ENCODE results near the gene MORC1.
"Not testable (repeated sequence)": the region's sequence is repeated elsewhere in the genome, so short reads cannot be mapped to it uniquely, and the experiment has no call there.

The MORC1 gene

GRCh38 chr3:109137761-109138160 lies 19.8 kb upstream of the MORC1 start:
- Histone ChIP-seq H3K79me2 (ENCODE audit: insufficient read depth, low read depth) (no peaks in the 10 kb centered on the region), H3K36me3 (ENCODE audit: insufficient read depth) (no peaks in the 10 kb centered on the region), H4K20me1 (ENCODE audit: insufficient read depth) (no peaks in the 10 kb centered on the region), H3K9ac (no peak overlapping the region), H3K4me1 (ENCODE audit: low read depth, poor library complexity, severe bottlenecking) (no peaks in the 10 kb centered on the region), H3K27ac (no peak overlapping the region), H2AFZ (ENCODE audit: low read depth) (no peak overlapping the region), H3K27me3 (ENCODE audit: insufficient read depth, low read depth) (no peaks in the 10 kb centered on the region), H3K4me2 (no peak overlapping the region), H3K4me3 (IDR thresholded peaks at IDR 0.05; ENCODE audit: insufficient read depth, low read depth, low read length) (no peak overlapping the region)
- TF ChIP-seq CTCF (conservative IDR thresholded peaks at IDR 0.05; ENCODE audit: low read depth, low read length), result no peak

- no peak within 1 kb of the TSS for H2AFZ ChIP-seq (ENCODE audit: low read depth)
Measured at GRCh38 chr3:109136523-109136922, 18.6 kb upstream of the MORC1 start, which contains the start of gene C3orf85. Gene C3orf85 (plus strand): TSS chr3:109136719. CDS start chr3:109136848, 129 bp downstream.

GRCh38 chr3:109133474-109133816 lies 15.5 kb upstream of the MORC1 start:
- not testable (repeated sequence) for H3K4me2 ChIP-seq; H2AFZ ChIP-seq (ENCODE audit: low read depth); H3K27me3 ChIP-seq (ENCODE audit: insufficient read depth, low read depth); H3K4me3 ChIP-seq (IDR thresholded peaks at IDR 0.05; ENCODE audit: insufficient read depth, low read depth, low read length); H3K9ac ChIP-seq; H3K79me2 ChIP-seq (ENCODE audit: insufficient read depth, low read depth); H3K4me1 ChIP-seq (ENCODE audit: low read depth, poor library complexity, severe bottlenecking); H3K36me3 ChIP-seq (ENCODE audit: insufficient read depth); H4K20me1 ChIP-seq (ENCODE audit: insufficient read depth); H3K27ac ChIP-seq

More at GRCh38 chr3:109136523-109136922, 18.6 kb upstream of the MORC1 start, which contains the start of gene C3orf85:
- no peaks in the 10 kb centered on the region for H4K20me1 ChIP-seq (ENCODE audit: insufficient read depth)
- H3K4me1 ChIP-seq (ENCODE audit: low read depth, poor library complexity, severe bottlenecking), result no peaks in the 10 kb centered on the region
- H3K9ac ChIP-seq, result no peak within 1 kb of the TSS
- no peaks in the 10 kb centered on the region for H3K79me2 ChIP-seq (ENCODE audit: insufficient read depth, low read depth)
- no peak for TF ChIP-seq CTCF (conservative IDR thresholded peaks at IDR 0.05; ENCODE audit: low read depth, low read length)
- H3K36me3 ChIP-seq (ENCODE audit: insufficient read depth), result no peaks in the 10 kb centered on the region
- H3K27me3 ChIP-seq (ENCODE audit: insufficient read depth, low read depth), result no peaks in the 10 kb centered on the region
- H3K27ac ChIP-seq, result no peak within 1 kb of the TSS
- H3K4me2 ChIP-seq, result no peak within 1 kb of the TSS
- no peak within 1 kb of the TSS for H3K4me3 ChIP-seq (IDR thresholded peaks at IDR 0.05; ENCODE audit: insufficient read depth, low read depth, low read length)

- no peak overlapping the region for H3K4me3 ChIP-seq (IDR thresholded peaks at IDR 0.05; ENCODE audit: insufficient read depth, low read depth, low read length)
- no peaks in the 10 kb centered on the region for H3K79me2 ChIP-seq (ENCODE audit: insufficient read depth, low read depth)
- no peak overlapping the region for H3K4me2 ChIP-seq
- no peaks in the 10 kb centered on the region for H3K36me3 ChIP-seq (ENCODE audit: insufficient read depth)
- no peaks in the 10 kb centered on the region for H4K20me1 ChIP-seq (ENCODE audit: insufficient read depth)
- H3K4me1 ChIP-seq (ENCODE audit: low read depth, poor library complexity, severe bottlenecking), result no peaks in the 10 kb centered on the region
- TF ChIP-seq CTCF (conservative IDR thresholded peaks at IDR 0.05; ENCODE audit: low read depth, low read length), result no peak
- no peak overlapping the region for H3K27ac ChIP-seq
- H2AFZ ChIP-seq (ENCODE audit: low read depth), result no peak overlapping the region
- H3K27me3 ChIP-seq (ENCODE audit: insufficient read depth, low read depth), result no peaks in the 10 kb centered on the region
- H3K9ac ChIP-seq, result no peak overlapping the region
Measured at GRCh38 chr3:109132801-109133473, 15.0 kb upstream of the MORC1 start.

- Histone ChIP-seq H3K27ac (no peak overlapping the region), H3K4me2 (no peak overlapping the region), H3K36me3 (ENCODE audit: insufficient read depth) (no peaks in the 10 kb centered on the region), H3K9ac (no peak overlapping the region), H4K20me1 (ENCODE audit: insufficient read depth) (no peaks in the 10 kb centered on the region), H3K79me2 (ENCODE audit: insufficient read depth, low read depth) (no peaks in the 10 kb centered on the region), H2AFZ (ENCODE audit: low read depth) (no peak overlapping the region), H3K4me3 (IDR thresholded peaks at IDR 0.05; ENCODE audit: insufficient read depth, low read depth, low read length) (no peak overlapping the region), H3K4me1 (ENCODE audit: low read depth, poor library complexity, severe bottlenecking) (no peaks in the 10 kb centered on the region), H3K27me3 (ENCODE audit: insufficient read depth, low read depth) (no peaks in the 10 kb centered on the region)
- TF ChIP-seq CTCF (conservative IDR thresholded peaks at IDR 0.05; ENCODE audit: low read depth, low read length), result no peak
Measured at GRCh38 chr3:109131276-109131675, 13.3 kb upstream of the MORC1 start.

All from KMS-11 (cell line).